GM21529 (cell line): ENCODE data around the gene LTB.

Source experiments
- ATAC-seq: cut with Tn5 transposase; IDR thresholded peaks from one replicate; pipeline ENCODE4 v1.9.1; 2021; ENCODE audit not compliant: unreplicated experiment

Gene LTB

GRCh38 chr6:31531771-31532643 is 50.2 kb downstream of the LTB start:
- ATAC-seq = no peak

GRCh38 chr6:31531162-31531561 is 51.1 kb downstream of the LTB start:
- no peak for ATAC-seq

- no peak for ATAC-seq
Measured at GRCh38 chr6:31530659-31531058, 51.6 kb downstream of the LTB start.
